WTC11 (cell line): ENCODE measurements around the gene ROBO1. TPM values are rescaled to one million over a fixed set of nuclear protein-coding genes. Genes with fewer than 3 reads are reported as not detected.
A peak's percentile ranks its signal among the peaks of the same experiment; 100 is the strongest.

Experiments used
- ATAC-seq: fragments of 200-7000 bp; cut with Tn5 transposase; 2 replicates; pipeline ENCODE4 v1.10.0; 2021; ENCODE audit warnings: mild to moderate bottlenecking, moderate library complexity
- CTCF ChIA-PET: fragments of 300-600 bp; sonication (Branson Sonifier 250); formaldehyde crosslinking; loops from one replicate; lab custom pipeline; 2021; ENCODE audit warnings: antibody characterized with exemption; lab: Charles Lee
- POLR2A ChIA-PET: fragments of 350-600 bp; sonication (Branson Sonifier 250); formaldehyde crosslinking; loops from one replicate; lab custom pipeline; 2021; ENCODE audit warnings: antibody characterized with exemption; lab: Charles Lee
- DNase-seq: peaks from one replicate; pipeline ENCODE4 v3.0.0; 2021; ENCODE audit warnings: low spot score
- H3K27ac Mint-ChIP-seq: 2 replicates; pipeline ENCODE4 v1.8.0; 2021; ENCODE audit warnings: mixed read lengths
- H3K27me3 Mint-ChIP-seq: 2 replicates; pipeline ENCODE4 v1.8.0; 2021; ENCODE audit warnings: low read depth, mild to moderate bottlenecking, moderate library complexity, mixed read lengths
- H3K36me3 Mint-ChIP-seq: 2 replicates; pipeline ENCODE4 v1.8.0; 2021; ENCODE audit warnings: mixed read lengths
- H3K4me1 Mint-ChIP-seq: 2 replicates; pipeline ENCODE4 v1.8.0; 2022; ENCODE audit warnings: mixed read lengths
- H3K4me3 Mint-ChIP-seq: 2 replicates; pipeline ENCODE4 v1.8.0; 2021; ENCODE audit warnings: mild to moderate bottlenecking, moderate library complexity, mixed read lengths
- H3K9me3 Mint-ChIP-seq: 2 replicates; pipeline ENCODE4 v1.8.0; 2021; ENCODE audit warnings: mixed read lengths
- CTCF ChIP-seq: fragments of 200-600 bp; IDR thresholded peaks from 2 replicates; pipeline ENCODE4 v1.8.0; 2022; ENCODE audit warnings: antibody characterized with exemption
- ELF4 ChIP-seq: sonication (generic); formaldehyde crosslinking; IDR thresholded peaks from 2 replicates; pipeline ENCODE4 v1.8.1; 2022; ENCODE audit warnings: low read depth, mild to moderate bottlenecking, moderate library complexity, missing genetic modification reagents
- ETV6 ChIP-seq: sonication (generic); formaldehyde crosslinking; IDR thresholded peaks from 2 replicates; pipeline ENCODE4 v1.8.1; 2022; ENCODE audit warnings: mild to moderate bottlenecking, missing genetic modification reagents
- GABPB1 ChIP-seq: sonication (generic); formaldehyde crosslinking; IDR thresholded peaks from 2 replicates; pipeline ENCODE4 v1.8.1; 2023; ENCODE audit warnings: mild to moderate bottlenecking, missing genetic modification reagents
- GTF2I ChIP-seq: fragments of 250-450 bp; sonication (Bioruptor Pico); conservative IDR thresholded peaks from 2 replicates; pipeline ENCODE4 v1.4.0; 2021; ENCODE audit warnings: mild to moderate bottlenecking
- IRF1 ChIP-seq: sonication (generic); formaldehyde crosslinking; IDR thresholded peaks from 2 replicates; pipeline ENCODE4 v1.8.0; 2023; ENCODE audit warnings: missing genetic modification reagents
- JAZF1 ChIP-seq: fragments of 250-450 bp; sonication (Bioruptor Pico); IDR thresholded peaks from 2 replicates; pipeline ENCODE4 v1.9.0; 2021; ENCODE audit warnings: moderate library complexity, mild to moderate bottlenecking, inconsistent platforms
- MYBL2 ChIP-seq: sonication (generic); formaldehyde crosslinking; IDR thresholded peaks from 2 replicates; pipeline ENCODE4 v1.8.1; 2023; ENCODE audit warnings: mild to moderate bottlenecking, moderate library complexity, missing genetic modification reagents
- NFATC4 ChIP-seq: fragments of 250-450 bp; sonication (Bioruptor Pico); IDR thresholded peaks from 2 replicates; pipeline ENCODE4 v1.9.0; 2021; ENCODE audit warnings: mild to moderate bottlenecking
- NR3C1 ChIP-seq: sonication (generic); formaldehyde crosslinking; conservative IDR thresholded peaks from 2 replicates; pipeline ENCODE4 v1.8.1; 2023; ENCODE audit warnings: low read depth, mild to moderate bottlenecking, missing genetic modification reagents
- OVOL2 ChIP-seq: fragments of 250-450 bp; sonication (Bioruptor Pico); IDR thresholded peaks from 2 replicates; pipeline ENCODE4 v1.9.0; 2021; ENCODE audit warnings: mild to moderate bottlenecking, borderline replicate concordance
- PRDM15 ChIP-seq: sonication (generic); formaldehyde crosslinking; IDR thresholded peaks from 2 replicates; pipeline ENCODE4 v1.8.0; 2022; ENCODE audit warnings: missing genetic modification reagents
- PRRX2 ChIP-seq: fragments of 250-450 bp; sonication (Bioruptor Pico); IDR thresholded peaks from 2 replicates; pipeline ENCODE4 v1.8.0; 2021; ENCODE audit warnings: mild to moderate bottlenecking
- ZNF232 ChIP-seq: sonication (generic); formaldehyde crosslinking; IDR thresholded peaks from 2 replicates; pipeline ENCODE4 v1.8.0; 2022; ENCODE audit warnings: mild to moderate bottlenecking, missing genetic modification reagents
- ZNF263 ChIP-seq: sonication (generic); formaldehyde crosslinking; IDR thresholded peaks from 2 replicates; pipeline ENCODE4 v1.8.1; 2022; ENCODE audit warnings: low read depth, mild to moderate bottlenecking, moderate library complexity, missing genetic modification reagents
- ZNF671 ChIP-seq: fragments of 250-450 bp; sonication (Bioruptor Pico); IDR thresholded peaks from 2 replicates; pipeline ENCODE4 v1.8.0; 2021; ENCODE audit warnings: mild to moderate bottlenecking
- total RNA-seq: library from RNA; stranded (reverse); gene quantifications from 3 replicates; pipeline ENCODE4 v1.2.3, GENCODE V29; 2021
- TF ChIP-seq, protein P1 (sequence below): sonication (generic); formaldehyde crosslinking; IDR thresholded peaks from 2 replicates; pipeline ENCODE4 v1.8.0; 2023; ENCODE audit warnings: mild to moderate bottlenecking, missing genetic modification reagents

The ROBO1 gene
- total RNA-seq, 1 experiment from 2014 or later: 90.9 TPM

GRCh38 chr3:78660957-78661356 is 1106.8 kb downstream of the ROBO1 start:
- Mint-ChIP-seq H3K27me3 (no peaks in the 10 kb centered on the region), H3K27ac (no peak overlapping the region), H3K4me1 (peaks cover 8% of the 10 kb centered on the region), H3K4me3 (no peak overlapping the region), H3K9me3 (peaks cover 5% of the 10 kb centered on the region), H3K36me3 (peaks cover 20% of the 10 kb centered on the region)
- TF ChIP-seq IRF1 (no peak), ZNF671 (CRISPR knock-in tag) (no peak), OVOL2 (no peak), ZNF263 (CRISPR knock-in tag) (no peak), MYBL2 (CRISPR knock-in tag) (no peak), PRRX2 (CRISPR knock-in tag) (no peak), JAZF1 (CRISPR knock-in tag) (no peak), GTF2I (CRISPR knock-in tag) (no peak), ELF4 (no peak), PRDM15 (no peak), GABPB1 (CRISPR knock-in tag) (no peak), ZNF232 (CRISPR knock-in tag) (no peak), ETV6 (CRISPR knock-in tag) (no peak), NFATC4 (CRISPR knock-in tag) (no peak)
- TF ChIP-seq, protein P1, sequence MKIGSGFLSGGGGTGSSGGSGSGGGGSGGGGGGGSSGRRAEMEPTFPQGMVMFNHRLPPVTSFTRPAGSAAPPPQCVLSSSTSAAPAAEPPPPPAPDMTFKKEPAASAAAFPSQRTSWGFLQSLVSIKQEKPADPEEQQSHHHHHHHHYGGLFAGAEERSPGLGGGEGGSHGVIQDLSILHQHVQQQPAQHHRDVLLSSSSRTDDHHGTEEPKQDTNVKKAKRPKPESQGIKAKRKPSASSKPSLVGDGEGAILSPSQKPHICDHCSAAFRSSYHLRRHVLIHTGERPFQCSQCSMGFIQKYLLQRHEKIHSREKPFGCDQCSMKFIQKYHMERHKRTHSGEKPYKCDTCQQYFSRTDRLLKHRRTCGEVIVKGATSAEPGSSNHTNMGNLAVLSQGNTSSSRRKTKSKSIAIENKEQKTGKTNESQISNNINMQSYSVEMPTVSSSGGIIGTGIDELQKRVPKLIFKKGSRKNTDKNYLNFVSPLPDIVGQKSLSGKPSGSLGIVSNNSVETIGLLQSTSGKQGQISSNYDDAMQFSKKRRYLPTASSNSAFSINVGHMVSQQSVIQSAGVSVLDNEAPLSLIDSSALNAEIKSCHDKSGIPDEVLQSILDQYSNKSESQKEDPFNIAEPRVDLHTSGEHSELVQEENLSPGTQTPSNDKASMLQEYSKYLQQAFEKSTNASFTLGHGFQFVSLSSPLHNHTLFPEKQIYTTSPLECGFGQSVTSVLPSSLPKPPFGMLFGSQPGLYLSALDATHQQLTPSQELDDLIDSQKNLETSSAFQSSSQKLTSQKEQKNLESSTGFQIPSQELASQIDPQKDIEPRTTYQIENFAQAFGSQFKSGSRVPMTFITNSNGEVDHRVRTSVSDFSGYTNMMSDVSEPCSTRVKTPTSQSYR (CRISPR knock-in tag): no peak
- ChIA-PET CTCF (interaction anchor here (1.5 kb wide), 1 partner anchor 372 kb away, joined by 4 read pairs; no protein-coding TSS in a partner anchor), POLR2A (no interaction called here)
- no peak for DNase-seq
- no peak for ATAC-seq

DNA sequence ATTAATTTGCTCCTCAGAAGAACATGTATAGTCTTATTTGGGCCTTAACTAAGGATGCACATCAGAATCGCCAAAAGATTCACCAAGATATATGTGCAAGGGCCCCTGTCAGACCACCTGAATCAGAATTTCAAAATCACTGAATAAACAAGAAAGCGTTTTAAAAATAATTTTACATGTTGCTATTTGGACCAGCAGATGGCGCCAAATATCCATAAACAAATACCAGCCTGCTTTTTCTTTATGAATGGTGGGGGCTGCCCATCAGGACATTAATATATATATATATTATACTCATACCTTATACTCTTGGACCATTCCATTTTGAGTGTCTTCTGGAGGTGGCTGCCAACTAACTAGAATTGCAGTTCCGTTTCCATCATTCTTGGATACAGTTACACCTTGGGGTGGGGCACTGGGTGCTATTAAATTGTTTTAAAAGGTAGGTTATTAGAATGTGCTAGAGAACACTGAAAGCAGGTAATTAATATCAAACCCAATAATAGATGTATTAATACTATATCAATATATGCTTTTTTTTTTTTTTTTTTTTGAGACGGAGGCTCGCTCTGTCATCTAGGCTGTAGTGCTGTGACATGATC is 1108.3 kb downstream of the ROBO1 start:
- H3K9me3 Mint-ChIP-seq: peaks cover 5% of the 10 kb centered on the region
- ATAC-seq (no peak), DNase-seq (no peak)
- CTCF ChIA-PET: interaction anchor here (0.6 to 0.7 kb wide), 3 partner anchors 47 to 250 kb away, joined by 3 to 5 read pairs (median 5); no protein-coding TSS in a partner anchor
- peaks cover 28% of the 10 kb centered on the region for H3K36me3 Mint-ChIP-seq
- H3K4me1 Mint-ChIP-seq: peaks cover 6% of the 10 kb centered on the region
- TF ChIP-seq CTCF (peak; percentile 68), NR3C1 (no peak)
- H3K27ac Mint-ChIP-seq: no peak overlapping the region
- POLR2A ChIA-PET: no interaction called here
- no peak overlapping the region for H3K4me3 Mint-ChIP-seq
- no peaks in the 10 kb centered on the region for H3K27me3 Mint-ChIP-seq
